ENCODE data around the gene GNG8. TPM values are rescaled to one million over a fixed set of nuclear protein-coding genes. Genes with fewer than 3 reads are reported as not detected.

The GNG8 gene
- total and polyA plus RNA-seq, 10 of the 15 experiments (the other 5 are each of a cell fraction or from before 2014, with no cell fraction given), result 1.2 to 6.6 (median 2.7) TPM; not detected in 6

DNA sequence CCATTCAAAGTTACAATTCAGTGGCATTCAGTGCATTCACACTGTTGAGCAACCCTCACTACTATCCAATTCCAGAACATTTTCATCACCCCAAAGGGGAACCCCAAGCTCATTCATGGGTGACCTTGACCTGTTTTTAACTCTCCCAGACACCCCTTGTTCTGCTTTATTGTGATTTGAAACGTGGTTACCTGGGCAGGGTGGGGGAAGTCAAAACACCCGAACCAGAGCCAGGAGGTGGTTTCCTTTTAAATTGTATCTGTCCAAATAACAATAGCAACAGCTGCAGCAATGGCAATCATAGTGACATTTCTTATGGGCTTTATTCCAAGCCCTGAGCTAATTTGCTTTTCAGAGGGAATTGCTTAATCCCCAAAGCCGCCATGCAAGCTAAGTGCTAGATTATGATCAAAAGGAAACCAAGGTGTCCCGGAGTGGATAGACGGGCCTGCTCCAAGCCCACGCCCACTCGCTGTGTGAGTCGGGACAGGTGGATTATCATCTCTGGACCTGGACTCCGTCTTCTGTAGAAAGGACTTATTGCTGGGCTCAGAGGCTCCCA lies 17.3 kb downstream of the GNG8 start (continued):
- TF ChIP-seq, protein P1, sequence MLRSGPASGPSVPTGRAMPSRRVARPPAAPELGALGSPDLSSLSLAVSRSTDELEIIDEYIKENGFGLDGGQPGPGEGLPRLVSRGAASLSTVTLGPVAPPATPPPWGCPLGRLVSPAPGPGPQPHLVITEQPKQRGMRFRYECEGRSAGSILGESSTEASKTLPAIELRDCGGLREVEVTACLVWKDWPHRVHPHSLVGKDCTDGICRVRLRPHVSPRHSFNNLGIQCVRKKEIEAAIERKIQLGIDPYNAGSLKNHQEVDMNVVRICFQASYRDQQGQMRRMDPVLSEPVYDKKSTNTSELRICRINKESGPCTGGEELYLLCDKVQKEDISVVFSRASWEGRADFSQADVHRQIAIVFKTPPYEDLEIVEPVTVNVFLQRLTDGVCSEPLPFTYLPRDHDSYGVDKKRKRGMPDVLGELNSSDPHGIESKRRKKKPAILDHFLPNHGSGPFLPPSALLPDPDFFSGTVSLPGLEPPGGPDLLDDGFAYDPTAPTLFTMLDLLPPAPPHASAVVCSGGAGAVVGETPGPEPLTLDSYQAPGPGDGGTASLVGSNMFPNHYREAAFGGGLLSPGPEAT (IDR thresholded peaks at IDR 0.05; ENCODE audit: low read depth), result peak; percentile 82
- no peak for TF ChIP-seq NR2C2 (IDR thresholded peaks at IDR 0.05; ENCODE audit: borderline replicate concordance, control insufficient read depth, insufficient read length, low read depth)
- TF ChIP-seq EP300 (IDR thresholded peaks at IDR 0.05; ENCODE audit: borderline replicate concordance in 1 of 2, control insufficient read depth in 1 of 2, low read depth in 2 of 2, low read length in 2 of 2), result peak in 1 of 2 experiments; percentile 28; a peak in 1 of 4 replicates
- peak in 1 of 2 experiments; percentile 58; a peak in 1 of 4 replicates for TF ChIP-seq CEBPB (IDR thresholded peaks at IDR 0.05; ENCODE audit: borderline replicate concordance in 1 of 2, low read depth in 2 of 2, low read length in 2 of 2)
- TF ChIP-seq SPI1 (IDR thresholded peaks at IDR 0.05; ENCODE audit: borderline replicate concordance, insufficient read depth, low read depth, low read length), result peak; percentile 49; the same call in 1 of the 2 replicates
- TF ChIP-seq KDM1A (IDR thresholded peaks at IDR 0.05; ENCODE audit: borderline replicate concordance), result no peak
- TF ChIP-seq, protein P2, sequence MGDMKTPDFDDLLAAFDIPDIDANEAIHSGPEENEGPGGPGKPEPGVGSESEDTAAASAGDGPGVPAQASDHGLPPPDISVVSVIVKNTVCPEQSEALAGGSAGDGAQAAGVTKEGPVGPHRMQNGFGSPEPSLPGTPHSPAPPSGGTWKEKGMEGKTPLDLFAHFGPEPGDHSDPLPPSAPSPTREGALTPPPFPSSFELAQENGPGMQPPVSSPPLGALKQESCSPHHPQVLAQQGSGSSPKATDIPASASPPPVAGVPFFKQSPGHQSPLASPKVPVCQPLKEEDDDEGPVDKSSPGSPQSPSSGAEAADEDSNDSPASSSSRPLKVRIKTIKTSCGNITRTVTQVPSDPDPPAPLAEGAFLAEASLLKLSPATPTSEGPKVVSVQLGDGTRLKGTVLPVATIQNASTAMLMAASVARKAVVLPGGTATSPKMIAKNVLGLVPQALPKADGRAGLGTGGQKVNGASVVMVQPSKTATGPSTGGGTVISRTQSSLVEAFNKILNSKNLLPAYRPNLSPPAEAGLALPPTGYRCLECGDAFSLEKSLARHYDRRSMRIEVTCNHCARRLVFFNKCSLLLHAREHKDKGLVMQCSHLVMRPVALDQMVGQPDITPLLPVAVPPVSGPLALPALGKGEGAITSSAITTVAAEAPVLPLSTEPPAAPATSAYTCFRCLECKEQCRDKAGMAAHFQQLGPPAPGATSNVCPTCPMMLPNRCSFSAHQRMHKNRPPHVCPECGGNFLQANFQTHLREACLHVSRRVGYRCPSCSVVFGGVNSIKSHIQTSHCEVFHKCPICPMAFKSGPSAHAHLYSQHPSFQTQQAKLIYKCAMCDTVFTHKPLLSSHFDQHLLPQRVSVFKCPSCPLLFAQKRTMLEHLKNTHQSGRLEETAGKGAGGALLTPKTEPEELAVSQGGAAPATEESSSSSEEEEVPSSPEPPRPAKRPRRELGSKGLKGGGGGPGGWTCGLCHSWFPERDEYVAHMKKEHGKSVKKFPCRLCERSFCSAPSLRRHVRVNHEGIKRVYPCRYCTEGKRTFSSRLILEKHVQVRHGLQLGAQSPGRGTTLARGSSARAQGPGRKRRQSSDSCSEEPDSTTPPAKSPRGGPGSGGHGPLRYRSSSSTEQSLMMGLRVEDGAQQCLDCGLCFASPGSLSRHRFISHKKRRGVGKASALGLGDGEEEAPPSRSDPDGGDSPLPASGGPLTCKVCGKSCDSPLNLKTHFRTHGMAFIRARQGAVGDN (IDR thresholded peaks at IDR 0.05), result peak; percentile 76; the same call in 1 of the 2 replicates
- TF ChIP-seq BHLHE40 (IDR thresholded peaks at IDR 0.05; ENCODE audit: borderline replicate concordance in 1 of 2, low read depth in 2 of 2, low read length in 1 of 2), result peak in 1 of 2 experiments; percentile 17; a peak in 2 of 4 replicates
- no peak for TF ChIP-seq NFYB (IDR thresholded peaks at IDR 0.05; ENCODE audit: insufficient read depth, low read depth, low read length)
- TF ChIP-seq, protein P3, sequence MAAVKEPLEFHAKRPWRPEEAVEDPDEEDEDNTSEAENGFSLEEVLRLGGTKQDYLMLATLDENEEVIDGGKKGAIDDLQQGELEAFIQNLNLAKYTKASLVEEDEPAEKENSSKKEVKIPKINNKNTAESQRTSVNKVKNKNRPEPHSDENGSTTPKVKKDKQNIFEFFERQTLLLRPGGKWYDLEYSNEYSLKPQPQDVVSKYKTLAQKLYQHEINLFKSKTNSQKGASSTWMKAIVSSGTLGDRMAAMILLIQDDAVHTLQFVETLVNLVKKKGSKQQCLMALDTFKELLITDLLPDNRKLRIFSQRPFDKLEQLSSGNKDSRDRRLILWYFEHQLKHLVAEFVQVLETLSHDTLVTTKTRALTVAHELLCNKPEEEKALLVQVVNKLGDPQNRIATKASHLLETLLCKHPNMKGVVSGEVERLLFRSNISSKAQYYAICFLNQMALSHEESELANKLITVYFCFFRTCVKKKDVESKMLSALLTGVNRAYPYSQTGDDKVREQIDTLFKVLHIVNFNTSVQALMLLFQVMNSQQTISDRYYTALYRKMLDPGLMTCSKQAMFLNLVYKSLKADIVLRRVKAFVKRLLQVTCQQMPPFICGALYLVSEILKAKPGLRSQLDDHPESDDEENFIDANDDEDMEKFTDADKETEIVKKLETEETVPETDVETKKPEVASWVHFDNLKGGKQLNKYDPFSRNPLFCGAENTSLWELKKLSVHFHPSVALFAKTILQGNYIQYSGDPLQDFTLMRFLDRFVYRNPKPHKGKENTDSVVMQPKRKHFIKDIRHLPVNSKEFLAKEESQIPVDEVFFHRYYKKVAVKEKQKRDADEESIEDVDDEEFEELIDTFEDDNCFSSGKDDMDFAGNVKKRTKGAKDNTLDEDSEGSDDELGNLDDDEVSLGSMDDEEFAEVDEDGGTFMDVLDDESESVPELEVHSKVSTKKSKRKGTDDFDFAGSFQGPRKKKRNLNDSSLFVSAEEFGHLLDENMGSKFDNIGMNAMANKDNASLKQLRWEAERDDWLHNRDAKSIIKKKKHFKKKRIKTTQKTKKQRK (IDR thresholded peaks at IDR 0.05; ENCODE audit: low read depth, low read length), result no peak
